H9 (cell line): ENCODE data around the gene NMT1. TPM values are rescaled to one million over a fixed set of nuclear protein-coding genes. Genes with fewer than 3 reads are reported as not detected.

Experiments used
- DNase-seq: peaks from one replicate; pipeline ENCODE4 v3.0.0-alpha.2; 2017
- H2AFZ ChIP-seq: one replicate; pipeline ENCODE4 v1.6.1; 2013; ENCODE audit warnings: mild to moderate bottlenecking, low read length, control low read depth, moderate library complexity
- H2AK5ac ChIP-seq: 2 replicates; pipeline ENCODE4 v1.6.1; 2013; ENCODE audit warnings: low read length, control low read depth, mixed read lengths; ENCODE audit not compliant: insufficient read length
- H2BK120ac ChIP-seq: one replicate; pipeline ENCODE4 v1.6.1; 2013; ENCODE audit warnings: low read depth, mild to moderate bottlenecking, low read length, control low read depth, inconsistent platforms; ENCODE audit not compliant: poor library complexity, severe bottlenecking
- H2BK12ac ChIP-seq: 2 replicates; pipeline ENCODE4 v1.6.1; 2013; ENCODE audit warnings: low read length, control low read depth, mixed read lengths, low read depth; ENCODE audit not compliant: insufficient read length
- H2BK15ac ChIP-seq: 2 replicates; pipeline ENCODE4 v1.6.1; 2013; ENCODE audit warnings: low read depth, low read length, control low read depth
- H2BK20ac ChIP-seq: one replicate; pipeline ENCODE4 v1.6.1; 2013; ENCODE audit warnings: low read depth, mild to moderate bottlenecking, low read length, control low read depth, inconsistent platforms; ENCODE audit not compliant: poor library complexity, severe bottlenecking
- H2BK5ac ChIP-seq: 2 replicates; pipeline ENCODE4 v1.6.1; 2013; ENCODE audit warnings: low read length, control low read depth, mixed read lengths; ENCODE audit not compliant: insufficient read length
- H3K14ac ChIP-seq: 2 replicates; pipeline ENCODE4 v1.6.1; 2013; ENCODE audit warnings: low read length, control low read depth; ENCODE audit not compliant: insufficient read depth
- H3K18ac ChIP-seq: 2 replicates; pipeline ENCODE4 v1.6.1; 2013; ENCODE audit warnings: low read depth, mild to moderate bottlenecking, mixed read lengths, low read length, control low read depth; ENCODE audit not compliant: insufficient read length
- H3K23ac ChIP-seq: 2 replicates; pipeline ENCODE4 v1.6.1; 2013; ENCODE audit warnings: low read length, control low read depth, mixed read lengths, low read depth; ENCODE audit not compliant: insufficient read length
- H3K23me2 ChIP-seq: 2 replicates; pipeline ENCODE4 v1.6.1; 2013; ENCODE audit warnings: low read depth, mild to moderate bottlenecking, mixed read lengths, low read length, control low read depth; ENCODE audit not compliant: insufficient read length, poor library complexity, severe bottlenecking
- H3K27ac ChIP-seq: 2 replicates; pipeline ENCODE4 v1.5.1; 2013; ENCODE audit warnings: low read length, control low read depth, mixed read lengths, low read depth; ENCODE audit not compliant: insufficient read length
- H3K27me3 ChIP-seq: 2 replicates; pipeline ENCODE4 v1.6.1; 2013; ENCODE audit warnings: low read length, control low read depth, inconsistent platforms; ENCODE audit not compliant: insufficient read depth
- H3K4ac ChIP-seq: 2 replicates; pipeline ENCODE4 v1.6.1; 2013; ENCODE audit warnings: low read depth, mild to moderate bottlenecking, control low read depth, inconsistent platforms, low read length, moderate library complexity
- H3K4me1 ChIP-seq: 2 replicates; pipeline ENCODE4 v1.6.1; 2013; ENCODE audit warnings: low read length, control low read depth, inconsistent platforms; ENCODE audit not compliant: insufficient read depth
- H3K4me2 ChIP-seq: 2 replicates; pipeline ENCODE4 v1.6.1; 2013; ENCODE audit warnings: low read length, control low read depth, mixed read lengths; ENCODE audit not compliant: insufficient read length, insufficient read depth
- H3K56ac ChIP-seq: 2 replicates; pipeline ENCODE4 v1.6.1; 2013; ENCODE audit warnings: low read depth, mild to moderate bottlenecking, mixed read lengths, low read length, control low read depth; ENCODE audit not compliant: insufficient read length
- H3K79me1 ChIP-seq: 2 replicates; pipeline ENCODE4 v1.6.1; 2013; ENCODE audit warnings: low read depth, mild to moderate bottlenecking, moderate library complexity, low read length, control low read depth, inconsistent platforms; ENCODE audit not compliant: insufficient read depth, poor library complexity, severe bottlenecking
- H3K79me2 ChIP-seq: 2 replicates; pipeline ENCODE4 v1.6.1; 2013; ENCODE audit warnings: low read length, control low read depth, inconsistent platforms; ENCODE audit not compliant: insufficient read depth
- H3K9ac ChIP-seq: 2 replicates; pipeline ENCODE4 v1.6.1; 2013; ENCODE audit warnings: low read length, control low read depth, mixed read lengths; ENCODE audit not compliant: insufficient read length; ENCODE audit errors: extremely low read depth
- H3K9me3 ChIP-seq: one replicate; pipeline ENCODE4 v1.6.1; 2013; ENCODE audit warnings: low read depth, low read length, inconsistent platforms; ENCODE audit not compliant: control insufficient read depth
- H3T11ph ChIP-seq: one replicate; pipeline ENCODE4 v1.6.1; 2013; ENCODE audit warnings: mild to moderate bottlenecking, low read length, control low read depth, inconsistent platforms
- H4K20me1 ChIP-seq: one replicate; pipeline ENCODE4 v1.6.1; 2013; ENCODE audit not compliant: control insufficient read depth, insufficient read length, insufficient read depth
- H4K5ac ChIP-seq: 2 replicates; pipeline ENCODE4 v1.6.1; 2013; ENCODE audit warnings: low read depth, mild to moderate bottlenecking, mixed read lengths, low read length, control low read depth; ENCODE audit not compliant: insufficient read length
- H4K8ac ChIP-seq: replicated peaks from 2 replicates; pipeline ENCODE4 v1.6.1; 2013; ENCODE audit warnings: low read length, control low read depth, mixed read lengths, low read depth; ENCODE audit not compliant: insufficient read length
- H4K91ac ChIP-seq: 2 replicates; pipeline ENCODE4 v1.6.1; 2013; ENCODE audit warnings: low read depth, mild to moderate bottlenecking, moderate library complexity, mixed read lengths, low read length, control low read depth; ENCODE audit not compliant: insufficient read length
- H3K27ac Mint-ChIP-seq, 3 experiments: 2 replicates in 2 of 3; 3 replicates in 1 of 3; pipeline ENCODE4 v1.8.0; 2020 to 2021; ENCODE audit warnings: mixed read lengths in 3 of 3, mild to moderate bottlenecking in 1 of 3, moderate library complexity in 1 of 3
- H3K27me3 Mint-ChIP-seq: 2 replicates; pipeline ENCODE4 v1.8.0; 2021; ENCODE audit warnings: low read depth, mild to moderate bottlenecking, moderate library complexity, mixed read lengths
- H3K36me3 Mint-ChIP-seq, 3 experiments: 2 replicates in 2 of 3; 3 replicates in 1 of 3; pipeline ENCODE4 v1.8.0; 2020 to 2021; ENCODE audit warnings: low read depth in 3 of 3, mixed read lengths in 3 of 3; ENCODE audit not compliant: insufficient read depth in 1 of 3
- H3K4me1 Mint-ChIP-seq, 2 experiments: 2 replicates each; pipeline ENCODE4 v1.8.0; 2020; ENCODE audit warnings: mixed read lengths in 2 of 2
- H3K4me3 Mint-ChIP-seq, 2 experiments: 2 replicates in 1 of 2; 3 replicates in 1 of 2; pipeline ENCODE4 v1.8.0; 2020 to 2021; ENCODE audit warnings: mild to moderate bottlenecking in 2 of 2, mixed read lengths in 2 of 2, moderate library complexity in 1 of 2
- H3K9me3 Mint-ChIP-seq, 2 experiments: 2 replicates in 1 of 2; 3 replicates in 1 of 2; pipeline ENCODE4 v1.8.0; 2020; ENCODE audit warnings: mild to moderate bottlenecking in 2 of 2, mixed read lengths in 2 of 2, moderate library complexity in 1 of 2
- WGBS: extraction: QIAGEN DNeasy Blood & Tissue Kit; methylation state at CpG from one replicate; pipeline ENCODE4 v1.1.7; 2013; ENCODE audit warnings: missing lambda C conversion rate, low lambda C conversion rate, mixed read lengths; ENCODE audit not compliant: insufficient read length; ENCODE audit errors: extremely low coverage; 5-methylcytosine and 5-hydroxymethylcytosine counted together
- total RNA-seq: library from RNA; stranded (reverse); gene quantifications from 2 replicates; pipeline ENCODE4 v1.2.1, GENCODE V29; 2021
- TF ChIP-seq, protein P1 (sequence below): fragments of 200-600 bp; sonication (generic); conservative IDR thresholded peaks from 3 replicates; pipeline ENCODE4 v1.8.0; 2021; ENCODE audit warnings: antibody characterized with exemption, mild to moderate bottlenecking

The NMT1 gene
- total RNA-seq, 1 experiment from 2014 or later: 150 TPM

- no peak overlapping the region for H3K9ac ChIP-seq
- H4K5ac ChIP-seq: no peak overlapping the region
- H3K23ac ChIP-seq: no peak overlapping the region
- no peak overlapping the region for H2BK15ac ChIP-seq
- no CpG with 5 or more reads among the region's 13 CpGs for WGBS
- Mint-ChIP-seq H3K36me3 (no peaks in the 10 kb centered on the region; a peak in 1 of 7 replicates), H3K4me1 (peaks cover 30 to 33% of the 10 kb centered on the region in 2 experiments), H3K27me3 (no peaks in the 10 kb centered on the region; the same call in 1 of the 2 replicates), H3K9me3 (peaks cover 1 to 3% of the 10 kb centered on the region in 2 experiments; a peak in 4 of 5 replicates), H3K4me3 (peak overlapping the region in 1 of 2 experiments; percentile 41; a peak in 1 of 5 replicates), H3K27ac (no peak overlapping the region)
- H3K4me2 ChIP-seq: no peak overlapping the region
- no peak overlapping the region for H3K4ac ChIP-seq
- no peak overlapping the region for H3K56ac ChIP-seq
- H3K18ac ChIP-seq: no peak overlapping the region
- H3K14ac ChIP-seq: no peak overlapping the region
- H2BK20ac ChIP-seq: no peak overlapping the region
- no peak overlapping the region for H3T11ph ChIP-seq
- TF ChIP-seq, protein P1, sequence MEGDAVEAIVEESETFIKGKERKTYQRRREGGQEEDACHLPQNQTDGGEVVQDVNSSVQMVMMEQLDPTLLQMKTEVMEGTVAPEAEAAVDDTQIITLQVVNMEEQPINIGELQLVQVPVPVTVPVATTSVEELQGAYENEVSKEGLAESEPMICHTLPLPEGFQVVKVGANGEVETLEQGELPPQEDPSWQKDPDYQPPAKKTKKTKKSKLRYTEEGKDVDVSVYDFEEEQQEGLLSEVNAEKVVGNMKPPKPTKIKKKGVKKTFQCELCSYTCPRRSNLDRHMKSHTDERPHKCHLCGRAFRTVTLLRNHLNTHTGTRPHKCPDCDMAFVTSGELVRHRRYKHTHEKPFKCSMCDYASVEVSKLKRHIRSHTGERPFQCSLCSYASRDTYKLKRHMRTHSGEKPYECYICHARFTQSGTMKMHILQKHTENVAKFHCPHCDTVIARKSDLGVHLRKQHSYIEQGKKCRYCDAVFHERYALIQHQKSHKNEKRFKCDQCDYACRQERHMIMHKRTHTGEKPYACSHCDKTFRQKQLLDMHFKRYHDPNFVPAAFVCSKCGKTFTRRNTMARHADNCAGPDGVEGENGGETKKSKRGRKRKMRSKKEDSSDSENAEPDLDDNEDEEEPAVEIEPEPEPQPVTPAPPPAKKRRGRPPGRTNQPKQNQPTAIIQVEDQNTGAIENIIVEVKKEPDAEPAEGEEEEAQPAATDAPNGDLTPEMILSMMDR: no peak
- H4K8ac ChIP-seq: no peak overlapping the region
- no peak overlapping the region for H2BK120ac ChIP-seq
- H3K27ac ChIP-seq: no peak overlapping the region
- no peak overlapping the region for H2BK12ac ChIP-seq
- H4K91ac ChIP-seq: no peak overlapping the region
- H2AFZ ChIP-seq: no peak overlapping the region
- peaks cover 7% of the 10 kb centered on the region for H3K23me2 ChIP-seq
- no peaks in the 10 kb centered on the region for H3K79me2 ChIP-seq
- no peaks in the 10 kb centered on the region for H4K20me1 ChIP-seq
- no peaks in the 10 kb centered on the region; the same call in 1 of the 2 replicates for H3K4me1 ChIP-seq
- no peaks in the 10 kb centered on the region for H3K79me1 ChIP-seq
- H3K27me3 ChIP-seq: no peaks in the 10 kb centered on the region
- no peak overlapping the region for H2AK5ac ChIP-seq
- no peak overlapping the region for H2BK5ac ChIP-seq
- no peak for DNase-seq
- H3K9me3 ChIP-seq: no peaks in the 10 kb centered on the region
Measured at GRCh38 chr17:45129940-45130680, 69.0 kb downstream of the NMT1 start.
